Stimulated activated CD8-positive, alpha-beta memory T cell treated with anti-CD3 and anti-CD28 coated beads, Interleukin-7, amount 100 ng/mL, for 1 hour (primary cell): ENCODE results near the gene ZNF17.
"Not testable (repeated sequence)": the region's sequence is repeated elsewhere in the genome, so short reads cannot be mapped to it uniquely, and the experiment has no call there.

Source experiments
- DNase-seq, 2 donors: peaks; one replicate each; pipeline ENCODE4 v3.0.0-alpha.2; 2020; ENCODE audit warnings: low read depth in 2 of 2

The ZNF17 gene

GRCh38 chr19:57410877-57411671, at the start of gene ZNF17:
TSS of gene ZNF17 (plus strand) at chr19:57411161. CDS start at chr19:57413616, 2,455 bp downstream.
- DNase-seq: peak; percentile 78 to 86

- DNase-seq: no peak
These were observed 48.5 kb upstream of the ZNF17 start for GRCh38 chr19:57362419-57362818.

GRCh38 chr19:57362997-57363687, 47.8 kb upstream of the ZNF17 start, which contains the start of the genes TRAPPC2B and ZNF547:
TSS of gene TRAPPC2B (plus strand) at chr19:57363551. CDS start at chr19:57364834, 1,283 bp downstream.
TSS of gene ZNF547 (plus strand) at chr19:57363551. CDS start at chr19:57368556, 5,005 bp downstream.
- peak; percentile 96 to 98 for DNase-seq

- no peak for DNase-seq
These were observed 47.2 kb upstream of the ZNF17 start for GRCh38 chr19:57363688-57364181.

GRCh38 chr19:57366776-57367175, 44.2 kb upstream of the ZNF17 start:
- DNase-seq: no peak

- DNase-seq: no peak
These were observed 36.8 kb upstream of the ZNF17 start for GRCh38 chr19:57374179-57374578.

- DNase-seq: not testable (repeated sequence)
These were observed 36.3 kb upstream of the ZNF17 start for GRCh38 chr19:57374647-57375046.

GRCh38 chr19:57376151-57376550, 34.8 kb upstream of the ZNF17 start:
- no peak for DNase-seq

GRCh38 chr19:57377498-57378146, 33.3 kb upstream of the ZNF17 start:
- no peak for DNase-seq

- DNase-seq: no peak
These were observed 30.0 kb upstream of the ZNF17 start for GRCh38 chr19:57380923-57381322.

- no peak for DNase-seq
These were observed 28.0 kb upstream of the ZNF17 start for GRCh38 chr19:57382806-57383488.

- no peak for DNase-seq
These were observed 21.7 kb upstream of the ZNF17 start for GRCh38 chr19:57389194-57389729.

- peak; percentile 96 to 97 for DNase-seq
These were observed 21.0 kb upstream of the ZNF17 start, which contains the start of gene ZNF548 for GRCh38 chr19:57389730-57390598. TSS of gene ZNF548 (plus strand) at chr19:57389854. CDS start at chr19:57390100, 246 bp downstream.

GRCh38 chr19:57395710-57396109, 15.3 kb upstream of the ZNF17 start:
- no peak for DNase-seq

GRCh38 chr19:57398868-57399267, 12.1 kb upstream of the ZNF17 start:
- DNase-seq: no peak

GRCh38 chr19:57403737-57404563, 7.0 kb upstream of the ZNF17 start:
- DNase-seq: no peak

- DNase-seq: peak; percentile 39 to 49
These were observed 4.3 kb upstream of the ZNF17 start for GRCh38 chr19:57406516-57407123.

- no peak for DNase-seq
These were observed 8.5 kb downstream of the ZNF17 start for GRCh38 chr19:57419439-57419838.

GRCh38 chr19:57421037-57421436, 10.1 kb downstream of the ZNF17 start:
- no peak for DNase-seq
